ENCODE measurements around the gene GLMN. TPM values are rescaled to one million over a fixed set of nuclear protein-coding genes. Genes with fewer than 3 reads are reported as not detected.

The GLMN gene
- total and polyA plus RNA-seq, 9 donors, result 4.7 to 14.6 (median 9.7) TPM

DNA sequence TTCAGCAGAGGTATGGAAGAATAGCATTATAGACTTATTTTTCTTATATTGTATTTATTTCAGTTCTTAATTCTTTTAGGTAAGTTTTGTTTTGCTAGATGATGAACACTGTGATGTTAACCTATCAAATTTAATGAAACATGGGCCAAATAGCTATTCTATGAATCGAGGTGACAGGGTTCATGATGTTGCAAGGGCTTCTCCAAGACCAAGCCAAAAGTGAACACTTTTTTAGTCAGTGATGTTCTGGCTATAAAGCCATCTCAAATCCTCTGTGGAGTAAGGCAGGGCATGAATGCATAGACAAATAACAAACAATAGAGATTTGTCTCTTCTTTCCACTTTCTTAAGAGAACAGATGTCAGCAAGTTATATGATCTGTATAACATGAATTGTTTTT, 54.4 kb downstream of the GLMN start:
- no peaks in the 10 kb centered on the region for H3K4me1 ChIP-seq (ENCODE audit: insufficient read depth)
- no peak for TF ChIP-seq EP300 (IDR thresholded peaks at IDR 0.05)
- TF ChIP-seq POLR2A (IDR thresholded peaks at IDR 0.05), result no peak
- TF ChIP-seq, protein P1, sequence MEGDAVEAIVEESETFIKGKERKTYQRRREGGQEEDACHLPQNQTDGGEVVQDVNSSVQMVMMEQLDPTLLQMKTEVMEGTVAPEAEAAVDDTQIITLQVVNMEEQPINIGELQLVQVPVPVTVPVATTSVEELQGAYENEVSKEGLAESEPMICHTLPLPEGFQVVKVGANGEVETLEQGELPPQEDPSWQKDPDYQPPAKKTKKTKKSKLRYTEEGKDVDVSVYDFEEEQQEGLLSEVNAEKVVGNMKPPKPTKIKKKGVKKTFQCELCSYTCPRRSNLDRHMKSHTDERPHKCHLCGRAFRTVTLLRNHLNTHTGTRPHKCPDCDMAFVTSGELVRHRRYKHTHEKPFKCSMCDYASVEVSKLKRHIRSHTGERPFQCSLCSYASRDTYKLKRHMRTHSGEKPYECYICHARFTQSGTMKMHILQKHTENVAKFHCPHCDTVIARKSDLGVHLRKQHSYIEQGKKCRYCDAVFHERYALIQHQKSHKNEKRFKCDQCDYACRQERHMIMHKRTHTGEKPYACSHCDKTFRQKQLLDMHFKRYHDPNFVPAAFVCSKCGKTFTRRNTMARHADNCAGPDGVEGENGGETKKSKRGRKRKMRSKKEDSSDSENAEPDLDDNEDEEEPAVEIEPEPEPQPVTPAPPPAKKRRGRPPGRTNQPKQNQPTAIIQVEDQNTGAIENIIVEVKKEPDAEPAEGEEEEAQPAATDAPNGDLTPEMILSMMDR (IDR thresholded peaks at IDR 0.05), result no peak
- 89 to 92% (median 91%) methylated on average over 1 of the region's 1 CpG for WGBS, 3 donors
- H3K36me3 ChIP-seq, result no peaks in the 10 kb centered on the region
- H3K9me3 ChIP-seq, result no peaks in the 10 kb centered on the region
- DNase-seq, result no peak
- intact Hi-C loops (cut with DNase I), result no loop called here
- no peak overlapping the region for H3K27ac ChIP-seq
- H3K27me3 ChIP-seq, result no peaks in the 10 kb centered on the region
- no peak overlapping the region for H3K4me3 ChIP-seq

DNA sequence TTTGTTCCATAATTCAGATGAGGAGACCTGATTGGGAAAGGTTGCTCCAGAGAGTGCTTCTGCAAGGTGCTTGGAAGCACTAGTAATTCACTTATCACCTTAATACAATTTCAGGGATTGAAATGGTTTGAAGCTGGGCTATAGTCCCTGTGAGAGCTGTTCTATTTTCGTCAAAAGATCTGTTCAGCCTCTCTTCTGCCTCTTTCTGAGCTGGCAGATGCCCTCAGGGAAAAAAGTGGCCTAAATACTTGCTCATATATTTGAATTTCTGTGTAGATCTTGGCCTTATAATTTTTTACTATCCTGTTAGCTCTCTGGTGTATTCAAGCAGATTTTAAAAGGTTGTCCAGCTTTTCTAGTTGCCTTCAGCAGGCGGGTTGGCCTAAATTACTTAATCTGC, 58.8 kb downstream of the GLMN start:
- H3K4me3 ChIP-seq, result no peak overlapping the region
- no peak for TF ChIP-seq EP300 (IDR thresholded peaks at IDR 0.05)
- no peak for TF ChIP-seq POLR2A (IDR thresholded peaks at IDR 0.05)
- TF ChIP-seq, protein P1 (IDR thresholded peaks at IDR 0.05), result no peak
- H3K36me3 ChIP-seq, result no peaks in the 10 kb centered on the region
- intact Hi-C loops (cut with DNase I), result no loop called here
- no peaks in the 10 kb centered on the region for H3K27me3 ChIP-seq
- H3K4me1 ChIP-seq (ENCODE audit: insufficient read depth), result no peaks in the 10 kb centered on the region
- H3K27ac ChIP-seq, result no peak overlapping the region
- WGBS, 3 donors, result 81 to 88% (median 86%) methylated on average over 2 of the region's 2 CpGs
- H3K9me3 ChIP-seq, result no peaks in the 10 kb centered on the region
- DNase-seq, result no peak

DNA sequence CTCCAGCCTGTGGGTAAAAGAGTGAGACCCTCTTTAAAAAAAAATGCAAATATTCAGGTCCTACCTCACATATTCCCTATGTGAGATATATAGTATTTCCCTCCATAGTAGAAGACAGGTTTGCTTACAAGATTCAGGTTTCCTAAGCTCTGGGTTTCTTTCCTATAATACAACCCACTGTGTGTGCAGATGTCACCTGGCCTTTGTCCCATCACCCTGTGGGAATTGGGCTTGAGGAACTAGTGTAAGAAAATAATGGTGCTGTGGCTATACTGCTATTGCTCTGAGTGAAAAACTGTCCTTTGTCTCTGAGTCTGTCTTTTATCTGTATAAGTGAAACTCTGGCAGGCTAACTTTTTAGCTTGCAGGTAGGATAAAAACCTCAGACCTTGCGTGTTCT, 68.1 kb downstream of the GLMN start:
- H3K36me3 ChIP-seq, result no peaks in the 10 kb centered on the region
- H3K27ac ChIP-seq, result no peak overlapping the region
- no peak overlapping the region for H3K4me3 ChIP-seq
- TF ChIP-seq, protein P1 (IDR thresholded peaks at IDR 0.05), result no peak
- WGBS, 3 donors, result 81 to 94% (median 87%) methylated on average over 1 of the region's 1 CpG
- H3K27me3 ChIP-seq, result no peaks in the 10 kb centered on the region
- no peak for DNase-seq
- intact Hi-C loops (cut with DNase I), result no loop called here
- H3K9me3 ChIP-seq, result no peaks in the 10 kb centered on the region
- H3K4me1 ChIP-seq (ENCODE audit: insufficient read depth), result no peaks in the 10 kb centered on the region

GRCh38 chr1:92228401-92228800, 70.4 kb downstream of the GLMN start:
- no peaks in the 10 kb centered on the region for H3K27me3 ChIP-seq
- no peak overlapping the region for H3K4me3 ChIP-seq
- DNase-seq, result no peak
- H3K4me1 ChIP-seq (ENCODE audit: insufficient read depth), result no peaks in the 10 kb centered on the region
- 51 to 67% (median 53%) methylated on average over 3 of the region's 3 CpGs for WGBS, 3 donors
- TF ChIP-seq EP300 (IDR thresholded peaks at IDR 0.05) (no peak), POLR2A (IDR thresholded peaks at IDR 0.05) (no peak)
- TF ChIP-seq, protein P1 (IDR thresholded peaks at IDR 0.05), result no peak
- no peaks in the 10 kb centered on the region for H3K9me3 ChIP-seq
- no peak overlapping the region for H3K27ac ChIP-seq
- H3K36me3 ChIP-seq, result no peaks in the 10 kb centered on the region
- intact Hi-C loops (cut with DNase I), result no loop called here

DNA sequence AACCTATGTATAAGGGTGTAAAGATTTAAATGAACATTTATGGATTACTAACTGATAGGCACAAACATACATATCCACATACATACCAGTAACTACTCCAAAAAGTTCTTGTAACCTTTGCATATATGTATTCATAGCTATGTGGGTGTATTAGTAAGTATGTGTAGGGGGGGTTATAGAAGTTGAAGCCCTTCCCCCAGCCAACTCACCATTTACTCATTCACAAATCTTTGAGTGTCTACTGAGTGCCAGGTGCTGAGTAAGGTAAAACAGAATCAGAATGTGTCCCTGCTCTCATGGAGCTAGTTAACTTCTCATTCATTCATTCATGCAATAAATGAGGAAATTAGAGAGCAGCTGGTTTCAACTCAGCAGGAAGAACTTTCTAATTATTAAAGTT, 79.8 kb downstream of the GLMN start:
- Histone ChIP-seq H3K9me3 (no peaks in the 10 kb centered on the region), H3K27ac (no peak overlapping the region), H3K4me1 (ENCODE audit: insufficient read depth) (no peaks in the 10 kb centered on the region), H3K27me3 (no peaks in the 10 kb centered on the region), H3K4me3 (no peak overlapping the region), H3K36me3 (no peaks in the 10 kb centered on the region)
- intact Hi-C loops (cut with DNase I), result no loop called here
- no peak for DNase-seq
- TF ChIP-seq, protein P1 (IDR thresholded peaks at IDR 0.05), result no peak
- TF ChIP-seq EP300 (IDR thresholded peaks at IDR 0.05) (no peak), POLR2A (IDR thresholded peaks at IDR 0.05) (no peak)

All from ovary (tissue), 9 donors.